DND-41 (cell line): Measurements from ENCODE around the gene EFCAB11.

Source experiments
- ATAC-seq: fragments of 200-7000 bp; cut with Tn5 transposase; 3 replicates; pipeline ENCODE4 v1.9.1; 2021; ENCODE audit warnings: low read depth; ENCODE audit not compliant: insufficient read depth
- DNase-seq: peaks from one replicate; pipeline ENCODE4 v3.0.0-alpha.2; 2020
- H2AFZ ChIP-seq: 2 replicates; pipeline ENCODE4 v1.6.0; 2012; ENCODE audit warnings: low read depth, low read length
- H3K27ac ChIP-seq: 2 replicates; pipeline ENCODE4 v1.5.1; 2012; ENCODE audit warnings: low read length, inconsistent platforms
- H3K27me3 ChIP-seq: fragments of 200-600 bp; sonication (generic); 2 replicates; pipeline ENCODE4 v1.6.0; 2012; ENCODE audit warnings: low read length, mild to moderate bottlenecking, inconsistent platforms; ENCODE audit not compliant: insufficient read depth, poor library complexity
- H3K36me3 ChIP-seq: 2 replicates; pipeline ENCODE4 v1.5.1; 2012; ENCODE audit warnings: low read length, inconsistent platforms; ENCODE audit not compliant: insufficient read depth
- H3K4me1 ChIP-seq: 2 replicates; pipeline ENCODE4 v1.5.1; 2012; ENCODE audit warnings: mild to moderate bottlenecking, low read length; ENCODE audit not compliant: insufficient read depth
- H3K4me2 ChIP-seq: 2 replicates; pipeline ENCODE4 v1.6.0; 2012; ENCODE audit warnings: mild to moderate bottlenecking, moderate library complexity, low read length, inconsistent platforms; ENCODE audit not compliant: insufficient read depth
- H3K4me3 ChIP-seq, 2 experiments: fragments of 200-600 bp in 1 of 2; shearing (Covaris generic) in 1 of 2; 2 replicates each; pipeline ENCODE4 v1.5.1; 2012 to 2016; ENCODE audit warnings: inconsistent platforms in 2 of 2, low read length in 2 of 2, mild to moderate bottlenecking in 2 of 2, low read depth in 1 of 2, moderate library complexity in 1 of 2
- H3K79me2 ChIP-seq: 2 replicates; pipeline ENCODE4 v1.6.0; 2012; ENCODE audit warnings: low read length, inconsistent platforms; ENCODE audit not compliant: insufficient read depth
- H3K9ac ChIP-seq: 2 replicates; pipeline ENCODE4 v1.6.0; 2012; ENCODE audit warnings: low read depth, mild to moderate bottlenecking, inconsistent platforms, low read length, moderate library complexity
- H3K9me3 ChIP-seq: 2 replicates; pipeline ENCODE4 v1.5.1; 2012; ENCODE audit warnings: low read length, moderate library complexity, mild to moderate bottlenecking, inconsistent platforms; ENCODE audit not compliant: insufficient read depth, severe bottlenecking
- H4K20me1 ChIP-seq: 2 replicates; pipeline ENCODE4 v1.6.0; 2012; ENCODE audit warnings: low read length; ENCODE audit not compliant: insufficient read depth
- EZH2 ChIP-seq: IDR thresholded peaks from 3 replicates; pipeline ENCODE4 v1.6.1; 2012; ENCODE audit warnings: borderline replicate concordance, low read depth, mild to moderate bottlenecking, moderate library complexity, low read length, inconsistent platforms; ENCODE audit not compliant: severe bottlenecking
- TF ChIP-seq, protein P1 (sequence below): IDR thresholded peaks from 2 replicates; pipeline ENCODE4 v1.5.1; 2012; ENCODE audit warnings: borderline replicate concordance, low read length, moderate library complexity, mild to moderate bottlenecking; ENCODE audit not compliant: poor library complexity, severe bottlenecking; ENCODE audit errors: extremely low read depth

The EFCAB11 gene

DNA sequence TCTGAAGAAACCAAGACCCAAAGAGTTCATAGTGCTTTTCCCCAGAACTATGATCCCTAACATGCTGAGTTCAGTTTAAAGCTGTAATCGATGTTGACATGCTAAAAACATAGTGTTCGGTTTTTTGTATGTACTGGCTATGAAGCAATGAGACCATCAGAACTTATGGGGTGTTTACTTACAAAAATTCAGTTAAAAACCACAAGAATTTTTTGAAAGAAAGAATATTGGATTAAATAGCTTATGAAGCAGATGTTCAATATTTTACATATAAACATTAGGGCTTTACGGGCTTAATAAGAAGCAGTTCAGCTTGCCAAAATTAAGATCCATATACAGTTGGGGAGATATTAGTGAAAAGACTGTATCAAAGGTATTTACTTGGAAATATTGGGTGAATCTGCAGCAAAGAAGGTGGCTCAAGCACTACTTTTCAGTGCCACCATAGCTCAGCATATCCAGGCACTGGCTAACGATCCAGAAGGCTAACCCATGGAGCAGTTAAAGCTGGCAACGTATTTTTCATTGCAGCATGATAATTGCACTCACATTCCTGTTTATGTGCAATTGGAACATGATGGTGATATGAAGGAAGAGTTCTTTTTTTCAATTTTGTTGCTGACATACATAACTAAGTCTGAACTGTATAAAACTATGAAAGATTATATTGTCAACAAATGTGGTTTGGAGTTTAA is 125.9 kb downstream of the EFCAB11 start:
- H3K4me3 ChIP-seq: no peak overlapping the region
- no peak overlapping the region for H2AFZ ChIP-seq
- H3K9me3 ChIP-seq: no peaks in the 10 kb centered on the region
- no peaks in the 10 kb centered on the region for H3K27me3 ChIP-seq
- no peaks in the 10 kb centered on the region for H4K20me1 ChIP-seq
- H3K27ac ChIP-seq: no peak overlapping the region
- no peak for TF ChIP-seq EZH2
- TF ChIP-seq, protein P1, sequence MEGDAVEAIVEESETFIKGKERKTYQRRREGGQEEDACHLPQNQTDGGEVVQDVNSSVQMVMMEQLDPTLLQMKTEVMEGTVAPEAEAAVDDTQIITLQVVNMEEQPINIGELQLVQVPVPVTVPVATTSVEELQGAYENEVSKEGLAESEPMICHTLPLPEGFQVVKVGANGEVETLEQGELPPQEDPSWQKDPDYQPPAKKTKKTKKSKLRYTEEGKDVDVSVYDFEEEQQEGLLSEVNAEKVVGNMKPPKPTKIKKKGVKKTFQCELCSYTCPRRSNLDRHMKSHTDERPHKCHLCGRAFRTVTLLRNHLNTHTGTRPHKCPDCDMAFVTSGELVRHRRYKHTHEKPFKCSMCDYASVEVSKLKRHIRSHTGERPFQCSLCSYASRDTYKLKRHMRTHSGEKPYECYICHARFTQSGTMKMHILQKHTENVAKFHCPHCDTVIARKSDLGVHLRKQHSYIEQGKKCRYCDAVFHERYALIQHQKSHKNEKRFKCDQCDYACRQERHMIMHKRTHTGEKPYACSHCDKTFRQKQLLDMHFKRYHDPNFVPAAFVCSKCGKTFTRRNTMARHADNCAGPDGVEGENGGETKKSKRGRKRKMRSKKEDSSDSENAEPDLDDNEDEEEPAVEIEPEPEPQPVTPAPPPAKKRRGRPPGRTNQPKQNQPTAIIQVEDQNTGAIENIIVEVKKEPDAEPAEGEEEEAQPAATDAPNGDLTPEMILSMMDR: no peak
- DNase-seq: no peak
- H3K9ac ChIP-seq: no peak overlapping the region
- H3K36me3 ChIP-seq: no peaks in the 10 kb centered on the region
- H3K4me2 ChIP-seq: no peak overlapping the region
- ATAC-seq: no peak
- H3K79me2 ChIP-seq: no peaks in the 10 kb centered on the region
- H3K4me1 ChIP-seq: no peaks in the 10 kb centered on the region

DNA sequence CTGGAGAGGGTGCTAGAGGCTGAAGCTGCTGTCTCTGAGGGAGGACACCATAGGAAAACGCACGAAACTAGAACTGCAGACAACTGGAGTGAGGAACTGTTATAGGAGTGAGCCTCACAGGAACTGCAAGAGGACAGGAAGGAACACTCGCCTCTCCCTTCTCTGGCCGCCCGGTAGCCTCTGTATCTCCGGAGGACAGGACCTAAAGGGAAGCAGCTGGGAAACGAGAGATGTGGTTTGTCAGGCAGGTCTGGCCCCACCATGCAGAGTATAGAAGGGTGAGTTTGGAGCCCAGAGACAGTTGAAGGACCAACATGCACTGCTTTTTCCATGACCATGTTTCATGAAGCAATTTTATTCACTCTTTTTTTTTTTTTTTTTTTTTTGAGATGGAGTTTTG is 127.3 kb downstream of the EFCAB11 start:
- TF ChIP-seq EZH2: no peak
- TF ChIP-seq, protein P1: no peak
- no peak overlapping the region for H3K9ac ChIP-seq
- no peak for DNase-seq
- no peaks in the 10 kb centered on the region for H3K36me3 ChIP-seq
- H3K27ac ChIP-seq: no peak overlapping the region
- H3K79me2 ChIP-seq: no peaks in the 10 kb centered on the region
- no peak for ATAC-seq
- no peaks in the 10 kb centered on the region for H3K4me1 ChIP-seq
- no peak overlapping the region for H3K4me2 ChIP-seq
- H3K27me3 ChIP-seq: no peaks in the 10 kb centered on the region
- H3K9me3 ChIP-seq: peaks cover 5% of the 10 kb centered on the region
- H3K4me3 ChIP-seq: no peak overlapping the region
- no peak overlapping the region for H2AFZ ChIP-seq
- no peaks in the 10 kb centered on the region for H4K20me1 ChIP-seq

DNA sequence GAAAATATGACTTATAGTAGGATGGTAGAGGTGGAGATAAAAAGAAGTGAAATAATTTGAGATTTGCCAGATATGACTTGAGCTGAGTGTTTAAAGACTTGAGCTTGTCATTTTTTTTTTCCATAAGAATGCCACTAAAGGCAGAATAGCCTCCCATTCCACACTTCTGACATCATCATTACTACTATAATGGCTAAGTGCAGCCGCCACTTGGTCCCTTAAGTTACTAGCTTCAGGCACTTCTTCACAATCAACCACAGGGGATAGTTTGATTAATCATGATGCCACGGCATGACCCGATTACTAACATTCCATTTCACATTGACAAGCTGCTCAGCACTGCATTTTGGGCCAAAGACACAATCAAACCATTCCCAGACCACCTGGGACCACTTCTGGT is 127.9 kb downstream of the EFCAB11 start:
- Histone ChIP-seq H3K4me2 (no peak overlapping the region), H3K4me1 (no peaks in the 10 kb centered on the region), H3K9ac (no peak overlapping the region), H3K79me2 (no peaks in the 10 kb centered on the region), H3K27me3 (no peaks in the 10 kb centered on the region), H2AFZ (no peak overlapping the region), H3K36me3 (no peaks in the 10 kb centered on the region), H3K4me3 (no peak overlapping the region), H4K20me1 (no peaks in the 10 kb centered on the region), H3K27ac (no peak overlapping the region), H3K9me3 (peaks cover 5% of the 10 kb centered on the region)
- no peak for TF ChIP-seq EZH2
- TF ChIP-seq, protein P1: no peak
- ATAC-seq (no peak), DNase-seq (no peak)

DNA sequence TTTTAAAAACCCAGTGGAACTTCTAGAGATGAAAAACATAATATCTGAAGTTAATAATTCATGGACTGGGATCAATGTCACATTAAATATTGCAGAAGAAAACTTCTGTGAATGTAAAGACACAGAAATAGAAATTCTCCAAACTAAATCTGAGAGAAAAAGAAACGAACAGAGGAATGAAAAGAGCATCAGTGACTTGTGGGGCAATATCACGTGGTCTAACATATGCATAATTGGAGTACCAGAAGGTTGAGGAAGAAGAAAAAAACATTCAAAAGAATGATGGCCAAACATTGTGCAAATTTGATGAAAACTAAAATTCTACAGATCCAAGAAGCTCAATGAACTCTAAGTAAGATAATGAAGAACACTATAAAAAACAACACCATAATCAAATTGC is 130.8 kb downstream of the EFCAB11 start:
- Histone ChIP-seq H2AFZ (no peak overlapping the region), H3K9ac (no peak overlapping the region), H3K27me3 (no peaks in the 10 kb centered on the region), H3K36me3 (no peaks in the 10 kb centered on the region), H3K4me3 (no peak overlapping the region), H3K4me1 (no peaks in the 10 kb centered on the region), H3K27ac (no peak overlapping the region), H3K4me2 (no peak overlapping the region), H3K9me3 (peaks cover 5% of the 10 kb centered on the region), H3K79me2 (no peaks in the 10 kb centered on the region), H4K20me1 (no peaks in the 10 kb centered on the region)
- ATAC-seq (no peak), DNase-seq (no peak)
- no peak for TF ChIP-seq EZH2
- TF ChIP-seq, protein P1: no peak
